Dermis blood vessel endothelial cell (primary cell): ENCODE results near the gene UBAC2. TPM values are rescaled to one million over a fixed set of nuclear protein-coding genes. Genes with fewer than 3 reads are reported as not detected.
"Not testable (repeated sequence)": the region's sequence is repeated elsewhere in the genome, so short reads cannot be mapped to it uniquely, and the experiment has no call there.

Source experiments
- DNase-seq: peaks from one replicate; pipeline ENCODE4 v3.0.0; 2010
- total RNA-seq: library from RNA; depleted of rRNA; stranded (reverse); fragments of >200 nt; gene quantifications from 2 replicates; pipeline ENCODE4 v1.2.3, GENCODE V29; 2014

Gene UBAC2
- total RNA-seq, 1 donor from 2014 or later: 48.8 TPM

GRCh38 chr13:99249606-99250005, 49.0 kb downstream of the UBAC2 start:
- DNase-seq: not testable (repeated sequence)

GRCh38 chr13:99250982-99251825, 50.5 kb downstream of the UBAC2 start:
- no peak for DNase-seq

GRCh38 chr13:99251921-99252320, 51.3 kb downstream of the UBAC2 start:
- DNase-seq: no peak

- DNase-seq: no peak
Observed at GRCh38 chr13:99254830-99255229, 54.2 kb downstream of the UBAC2 start.

DNA sequence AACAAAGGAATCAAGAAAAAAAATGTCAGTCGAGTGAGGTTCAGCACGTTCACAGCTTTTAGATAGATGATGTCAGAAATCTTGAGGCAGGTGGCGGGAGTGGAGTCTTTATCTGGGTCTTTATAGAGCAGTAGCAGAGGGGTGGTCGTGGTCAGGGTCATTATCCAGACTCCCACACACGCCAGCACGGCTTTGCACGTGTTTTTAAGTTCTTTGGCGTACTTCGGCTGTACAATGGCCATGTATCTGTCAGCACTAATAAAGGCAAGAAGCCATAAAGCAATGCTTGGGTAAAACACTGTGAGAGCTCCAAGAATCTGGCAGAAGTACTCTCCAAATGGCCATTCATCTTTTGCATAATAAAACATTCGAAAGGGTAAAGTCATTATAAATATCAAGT, 54.6 kb downstream of the UBAC2 start:
- DNase-seq: no peak

- no peak for DNase-seq
Observed at GRCh38 chr13:99256283-99256682, 55.6 kb downstream of the UBAC2 start.

DNA sequence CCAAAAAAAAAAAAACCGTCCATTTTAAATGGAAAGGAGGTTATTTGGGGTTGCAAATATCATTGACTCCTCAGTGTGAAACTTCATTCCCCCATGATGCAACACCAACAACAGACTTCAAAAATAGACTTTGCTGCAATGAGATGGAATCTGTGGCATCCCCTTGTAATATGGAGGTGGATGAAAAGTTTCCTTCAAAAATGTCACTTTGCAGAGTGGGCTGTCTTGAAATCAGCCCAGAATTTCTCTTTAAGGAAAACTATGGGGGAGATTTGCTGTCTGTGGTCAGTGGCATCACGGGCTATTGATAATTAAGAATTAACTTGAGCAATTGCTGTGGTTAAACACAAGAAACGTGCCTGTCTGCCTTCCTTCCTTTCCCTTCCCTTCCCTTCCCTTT, 56.1 kb downstream of the UBAC2 start:
- DNase-seq: no peak

- no peak for DNase-seq
Observed at GRCh38 chr13:99257291-99257690, 56.6 kb downstream of the UBAC2 start.

- DNase-seq: peak; percentile 17
Observed at GRCh38 chr13:99258210-99258860, 57.7 kb downstream of the UBAC2 start, which contains the start of gene GPR18. GPR18 (minus strand) TSS chr13:99258379; CDS start chr13:99255872, 2,507 bp downstream.

DNA sequence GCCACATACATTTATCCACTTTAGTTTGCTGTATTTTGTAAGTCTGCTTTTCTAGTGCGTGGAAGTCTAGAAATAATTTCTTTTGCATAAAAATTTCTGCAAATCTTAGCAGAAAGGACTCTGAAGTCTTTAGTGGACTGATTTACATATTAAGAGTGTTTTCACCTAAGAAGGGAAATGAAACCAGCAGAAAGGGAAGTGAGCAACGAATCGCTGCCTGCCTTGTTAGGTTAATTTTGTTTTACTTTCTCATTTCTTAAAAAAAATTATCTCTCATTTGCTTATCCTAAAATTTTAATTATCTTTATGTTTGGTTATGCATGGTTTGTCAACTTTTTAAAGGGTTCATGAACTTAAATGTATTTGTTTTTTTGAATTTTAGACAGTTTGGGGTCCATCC, 58.3 kb downstream of the UBAC2 start:
- no peak for DNase-seq

GRCh38 chr13:99260216-99260615, 59.6 kb downstream of the UBAC2 start:
- no peak for DNase-seq

DNA sequence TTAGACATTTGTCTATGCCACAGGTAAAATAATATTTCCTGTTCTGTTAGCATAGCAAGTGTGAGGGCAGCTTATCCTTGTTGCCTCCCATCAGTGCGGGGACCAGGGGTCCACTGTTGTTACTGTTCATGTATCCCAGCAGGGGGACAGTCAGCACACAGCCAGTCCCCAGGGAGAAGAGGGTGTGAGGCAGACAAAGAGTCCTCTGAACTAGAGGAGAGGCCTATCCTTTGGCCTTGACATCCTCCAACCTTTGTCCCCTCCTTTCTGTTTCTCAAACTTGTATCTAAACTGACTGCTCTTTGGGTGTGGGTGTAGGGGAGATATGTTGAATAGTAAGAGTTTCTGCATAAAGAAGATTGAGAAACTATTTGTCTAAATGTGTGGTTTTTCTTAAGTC, 60.4 kb downstream of the UBAC2 start:
- no peak for DNase-seq

DNA sequence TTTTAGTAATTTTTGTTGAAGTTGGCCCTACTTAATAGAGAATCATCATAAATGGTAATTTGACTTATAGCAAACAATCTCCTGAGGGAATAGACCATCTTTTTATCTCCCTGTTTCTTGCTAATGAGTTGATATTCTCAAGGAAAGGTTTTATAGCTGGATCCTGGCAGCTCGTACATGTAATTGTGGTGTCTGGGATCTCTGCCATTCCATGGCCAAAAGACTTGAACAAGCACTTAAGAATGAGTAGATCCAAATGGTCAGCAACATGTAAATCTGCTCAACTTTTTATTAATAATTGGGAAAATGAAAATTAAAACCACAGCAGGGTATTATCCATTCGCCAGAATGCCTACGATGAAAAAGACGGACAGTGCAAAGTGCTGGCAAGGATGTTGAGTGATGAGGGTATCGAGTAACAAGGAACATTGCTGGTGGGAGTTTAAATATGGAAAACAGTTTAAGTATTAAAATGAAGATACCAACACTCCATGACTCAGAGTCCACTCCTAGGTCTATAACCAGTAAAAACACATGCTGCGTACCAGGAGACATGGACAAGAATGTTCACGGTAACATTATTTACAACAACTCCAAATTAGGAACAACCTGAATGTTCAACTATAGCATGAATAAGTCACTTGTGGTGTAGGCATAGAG, 62.6 kb downstream of the UBAC2 start:
- DNase-seq: no peak

GRCh38 chr13:99264051-99264450, 63.4 kb downstream of the UBAC2 start:
- DNase-seq: peak; percentile 37

GRCh38 chr13:99265162-99265800, 64.6 kb downstream of the UBAC2 start:
- no peak for DNase-seq

DNA sequence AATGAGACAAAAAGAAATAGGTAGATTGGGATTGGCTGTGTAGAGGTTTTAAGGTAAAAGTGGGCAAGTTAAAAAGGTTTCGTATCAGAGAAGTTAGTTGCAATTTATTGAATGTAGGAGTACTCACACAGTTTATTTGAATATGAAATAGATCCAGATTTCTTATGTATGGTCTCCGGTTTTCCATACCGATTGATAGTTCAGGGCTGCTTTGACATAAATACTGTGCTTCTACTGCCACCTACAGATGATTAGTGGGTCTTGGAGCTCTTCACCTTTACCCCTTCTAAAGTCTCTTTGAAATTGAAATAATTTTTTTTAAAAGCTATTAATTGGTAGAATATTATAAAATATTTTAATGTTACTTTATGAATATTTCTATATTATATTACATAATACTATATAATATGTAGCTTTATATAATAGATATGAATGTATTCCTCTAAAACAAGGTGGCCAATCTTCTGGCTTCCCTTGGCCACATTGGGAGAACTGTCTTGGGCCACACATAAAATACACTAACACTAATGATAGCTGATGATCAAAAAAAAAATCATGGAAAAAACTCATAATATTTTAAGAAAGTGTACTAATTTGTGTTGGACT, 65.3 kb downstream of the UBAC2 start:
- peak; percentile 82 for DNase-seq

GRCh38 chr13:99266827-99267226, 66.2 kb downstream of the UBAC2 start:
- DNase-seq: no peak

GRCh38 chr13:99267927-99268326, 67.3 kb downstream of the UBAC2 start:
- DNase-seq: no peak

GRCh38 chr13:99268822-99269221, 68.2 kb downstream of the UBAC2 start:
- no peak for DNase-seq

DNA sequence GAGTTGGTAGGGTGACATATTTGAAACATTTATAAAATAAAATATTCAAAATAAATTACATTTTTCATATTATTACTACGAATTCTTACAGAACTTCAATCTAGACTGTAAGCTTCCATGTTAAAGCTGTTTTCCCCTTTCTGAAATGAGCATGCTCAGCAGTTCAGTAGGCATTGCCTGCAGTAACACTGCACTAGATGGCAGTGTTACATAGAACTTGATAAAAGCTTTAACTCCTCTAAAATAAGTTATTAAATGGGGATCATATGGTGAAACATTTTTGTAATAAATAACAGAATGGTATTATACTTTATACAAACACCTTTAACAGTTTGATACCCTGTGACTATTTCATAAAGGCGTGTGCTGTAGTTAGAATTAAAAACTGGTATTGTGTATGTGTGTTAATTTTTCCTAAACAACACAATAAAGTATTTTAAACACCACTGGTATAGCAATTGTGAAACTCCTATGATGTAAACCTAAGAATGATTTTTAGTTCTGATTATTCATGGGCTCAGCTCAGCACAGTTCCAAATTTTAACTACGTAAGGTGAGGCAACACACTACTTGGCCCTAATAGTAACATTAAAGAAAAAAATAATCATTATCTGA, 69.1 kb downstream of the UBAC2 start:
- peak; percentile 82 for DNase-seq

GRCh38 chr13:99270518-99270917, 69.9 kb downstream of the UBAC2 start:
- no peak for DNase-seq

DNA sequence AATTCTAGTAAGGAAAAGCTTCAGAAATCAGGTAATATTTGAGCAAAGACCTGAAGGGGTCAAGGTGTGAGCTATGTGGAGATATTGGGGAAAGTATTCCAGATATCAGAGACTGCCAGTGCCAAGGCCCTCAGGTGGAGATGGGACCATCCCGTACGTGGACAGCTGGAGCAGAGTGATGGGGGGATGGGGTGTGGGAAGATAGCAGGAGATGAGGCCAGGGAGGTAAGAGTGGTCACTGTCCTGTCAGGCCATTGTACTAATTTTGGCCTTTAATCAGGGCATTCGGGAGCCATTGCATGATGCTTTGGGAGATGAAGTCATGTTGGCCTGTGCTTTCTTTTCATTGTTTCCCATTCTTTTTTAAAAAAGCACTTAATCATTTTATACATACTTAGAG, 70.6 kb downstream of the UBAC2 start:
- no peak for DNase-seq
